Measurements from ENCODE around the gene CRLF1.
A peak's percentile ranks its signal among the peaks of the same experiment; 100 is the strongest.

CRLF1 gene

GRCh38 chr19:18557411-18558201, 49.0 kb downstream of the CRLF1 start, which contains the start of gene KXD1:
KXD1 (plus strand) TSS chr19:18557870; CDS start chr19:18562057, 4,187 bp downstream.
- DNase-seq (ENCODE audit: low read depth), result peak; percentile 96

DNA sequence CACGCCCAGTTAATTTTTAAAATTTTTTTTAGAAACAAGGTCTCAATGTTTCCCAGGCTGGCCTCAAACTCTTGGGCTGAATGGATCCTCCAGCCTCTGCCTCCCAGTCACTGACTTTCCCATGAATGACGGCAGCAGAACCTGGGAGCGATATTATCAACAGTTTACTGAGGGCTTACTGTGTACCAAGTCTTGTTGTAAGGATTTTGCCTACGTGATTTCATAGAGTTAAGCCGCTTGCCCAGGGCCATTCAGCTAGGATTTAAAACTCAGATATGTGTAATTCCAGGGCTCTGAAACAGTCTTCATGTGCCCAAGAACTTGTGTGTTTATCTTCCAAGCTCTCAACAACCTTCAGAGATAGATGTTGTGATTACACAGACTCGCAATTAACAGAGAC, 55.0 kb downstream of the CRLF1 start:
- no peak for DNase-seq (ENCODE audit: low read depth)

DNA sequence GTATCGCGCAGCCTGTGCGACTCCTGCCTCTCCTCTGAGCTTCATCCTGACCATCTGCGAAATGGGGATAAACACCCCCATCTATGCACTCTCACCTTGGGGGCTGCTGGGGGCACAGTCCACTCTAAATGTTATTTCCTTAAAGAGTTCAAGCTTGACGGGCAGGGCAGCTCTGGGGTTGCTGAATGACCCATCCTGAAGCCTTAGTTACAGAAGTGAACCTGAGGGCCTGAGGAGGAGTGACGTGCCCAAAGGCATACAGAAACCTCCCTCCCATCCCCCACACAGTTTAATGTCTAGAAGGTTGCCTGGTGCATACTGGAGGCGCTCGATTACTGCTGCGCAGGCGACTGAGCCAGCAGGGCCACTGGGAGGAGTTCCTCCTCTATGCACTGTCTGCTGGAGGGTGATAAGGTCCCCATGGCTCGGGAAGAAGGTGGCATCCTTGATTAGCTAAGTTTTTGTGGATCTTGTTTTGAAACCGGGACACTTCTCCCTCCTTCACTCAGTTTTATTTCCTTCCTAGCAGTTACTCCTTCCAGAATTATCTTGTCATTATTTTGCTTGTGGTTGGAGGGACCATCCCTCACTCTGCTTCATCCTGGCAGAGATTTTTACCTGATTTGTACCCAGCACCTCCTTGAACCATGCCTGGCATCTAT, 62.7 kb downstream of the CRLF1 start:
- no peak for DNase-seq (ENCODE audit: low read depth)
